GM11168 (cell line): ENCODE data around the gene RAPGEF3.

Experiments used
- in situ Hi-C: fragments of 300-500 bp; cut with MboI; formaldehyde crosslinking; loops from one replicate; pipeline ENCODE4 v1.12.0; 2022; ENCODE audit warnings: low sequenced_read_pairs; ENCODE audit not compliant: unreplicated experiment

Gene RAPGEF3

GRCh38 chr12:47790676-47791350 is 32.1 kb upstream of the RAPGEF3 start:
- in situ Hi-C loops = no loop called here

GRCh38 chr12:47789712-47790489 is 31.2 kb upstream of the RAPGEF3 start:
- in situ Hi-C loops = loop anchor here (5.0 kb wide), 1 partner anchor 47 kb away; no protein-coding TSS in a partner anchor

GRCh38 chr12:47789141-47789540 is 30.5 kb upstream of the RAPGEF3 start:
- in situ Hi-C loops = loop anchor here (5.0 kb wide), 1 partner anchor 48 kb away; no protein-coding TSS in a partner anchor

- in situ Hi-C loops = loop anchor here (5.0 kb wide), 1 partner anchor 50 kb away; no protein-coding TSS in a partner anchor
These were observed 29.1 kb upstream of the RAPGEF3 start for GRCh38 chr12:47787596-47788319.

- in situ Hi-C loops = loop anchor here (5.0 kb wide), 1 partner anchor 51 kb away; no protein-coding TSS in a partner anchor
These were observed 28.1 kb upstream of the RAPGEF3 start for GRCh38 chr12:47786662-47787280.

- in situ Hi-C loops = loop anchor here (5.0 kb wide), 1 partner anchor 51 kb away; no protein-coding TSS in a partner anchor
These were observed 27.4 kb upstream of the RAPGEF3 start for GRCh38 chr12:47785887-47786661.

GRCh38 chr12:47785036-47785886 is 26.6 kb upstream of the RAPGEF3 start:
- in situ Hi-C loops = loop anchor here (5.0 kb wide), 1 partner anchor 52 kb away; no protein-coding TSS in a partner anchor

GRCh38 chr12:47783821-47784819 is 25.4 kb upstream of the RAPGEF3 start:
- in situ Hi-C loops = no loop called here

- in situ Hi-C loops = no loop called here
These were observed 24.5 kb upstream of the RAPGEF3 start for GRCh38 chr12:47783024-47783755.

- in situ Hi-C loops = no loop called here
These were observed 23.7 kb upstream of the RAPGEF3 start for GRCh38 chr12:47782372-47782770.

GRCh38 chr12:47781479-47782371 is 23.0 kb upstream of the RAPGEF3 start:
- in situ Hi-C loops = no loop called here

- in situ Hi-C loops = no loop called here
These were observed 21.3 kb upstream of the RAPGEF3 start for GRCh38 chr12:47779943-47780504.

GRCh38 chr12:47779301-47779942 is 20.7 kb upstream of the RAPGEF3 start:
- in situ Hi-C loops = no loop called here

GRCh38 chr12:47778881-47779280 is 20.2 kb upstream of the RAPGEF3 start:
- in situ Hi-C loops = no loop called here
